Activated naive CD4-positive, alpha-beta T cell treated with anti-CD3 and anti-CD28 coated beads, Interleukin-2, amount 50 U/mL, for 24 hours (primary cell): ENCODE measurements around the gene IGFBP7.

ENCODE experiments used
- H3K27ac Mint-ChIP-seq: one replicate; pipeline ENCODE4 v1.8.0; 2021; ENCODE audit warnings: mild to moderate bottlenecking, mixed read lengths
- H3K27me3 Mint-ChIP-seq: one replicate; pipeline ENCODE4 v1.8.0; 2021; ENCODE audit warnings: mixed read lengths
- H3K36me3 Mint-ChIP-seq: one replicate; pipeline ENCODE4 v1.8.0; 2021; ENCODE audit warnings: mixed read lengths
- H3K4me1 Mint-ChIP-seq: one replicate; pipeline ENCODE4 v1.8.0; 2021; ENCODE audit warnings: mixed read lengths
- H3K4me3 Mint-ChIP-seq: one replicate; pipeline ENCODE4 v1.8.0; 2021; ENCODE audit warnings: mild to moderate bottlenecking, mixed read lengths
- H3K9me3 Mint-ChIP-seq: one replicate; pipeline ENCODE4 v1.8.0; 2021; ENCODE audit warnings: mixed read lengths

IGFBP7 gene

DNA sequence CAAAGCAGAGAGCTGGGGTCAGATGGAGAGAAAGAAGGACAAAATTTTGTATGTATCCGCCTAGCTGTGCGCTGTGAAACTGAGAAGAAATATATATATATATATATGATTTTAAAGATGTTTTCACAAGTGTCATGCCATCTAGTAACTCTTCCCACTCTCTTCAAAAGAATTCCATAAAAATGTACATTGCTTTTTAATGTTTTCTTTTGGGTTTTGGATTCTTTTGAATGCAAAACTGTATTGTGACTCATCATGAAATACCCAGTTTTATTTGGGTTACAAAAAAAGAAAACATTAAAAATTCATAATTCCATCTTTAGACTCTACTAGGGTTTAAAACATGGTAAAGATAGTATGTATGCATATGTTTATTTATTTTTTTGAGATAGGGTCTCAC lies 34.3 kb upstream of the IGFBP7 start:
- peaks cover 14% of the 10 kb centered on the region for H3K27me3 Mint-ChIP-seq
- no peaks in the 10 kb centered on the region for H3K36me3 Mint-ChIP-seq
- H3K27ac Mint-ChIP-seq = no peak overlapping the region
- no peaks in the 10 kb centered on the region for H3K9me3 Mint-ChIP-seq
- no peaks in the 10 kb centered on the region for H3K4me1 Mint-ChIP-seq
- no peak overlapping the region for H3K4me3 Mint-ChIP-seq

DNA sequence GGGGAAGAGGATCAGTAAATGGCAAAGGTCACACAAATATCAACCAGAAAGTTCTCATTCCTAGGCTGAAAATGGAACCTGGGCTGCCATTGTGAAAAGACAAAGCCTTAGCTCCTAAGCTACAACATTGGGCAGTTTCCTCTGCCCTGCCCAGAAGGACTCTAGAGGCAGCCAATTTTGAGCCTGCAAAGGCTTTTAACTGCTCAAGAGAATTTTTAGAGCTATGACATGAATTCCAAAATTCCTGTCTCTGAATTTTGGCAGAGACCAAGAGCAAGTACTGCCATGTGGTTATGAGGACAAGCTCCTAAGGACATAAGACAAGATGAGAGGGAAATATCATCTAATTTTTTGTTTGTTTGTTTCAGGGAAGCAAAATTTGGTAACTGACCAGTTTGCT lies 29.6 kb upstream of the IGFBP7 start:
- Mint-ChIP-seq H3K9me3 (no peaks in the 10 kb centered on the region), H3K4me3 (no peak overlapping the region), H3K4me1 (no peaks in the 10 kb centered on the region), H3K36me3 (no peaks in the 10 kb centered on the region), H3K27me3 (peaks cover 10% of the 10 kb centered on the region), H3K27ac (no peak overlapping the region)

GRCh38 chr4:57137261-57137660 lies 27.1 kb upstream of the IGFBP7 start:
- no peak overlapping the region for H3K4me3 Mint-ChIP-seq
- H3K27me3 Mint-ChIP-seq = peaks cover 6% of the 10 kb centered on the region
- H3K4me1 Mint-ChIP-seq = no peaks in the 10 kb centered on the region
- H3K27ac Mint-ChIP-seq = no peak overlapping the region
- no peaks in the 10 kb centered on the region for H3K9me3 Mint-ChIP-seq
- no peaks in the 10 kb centered on the region for H3K36me3 Mint-ChIP-seq

- Mint-ChIP-seq H3K36me3 (no peaks in the 10 kb centered on the region), H3K9me3 (no peaks in the 10 kb centered on the region), H3K4me3 (no peak overlapping the region), H3K27me3 (peaks cover 6% of the 10 kb centered on the region), H3K4me1 (no peaks in the 10 kb centered on the region), H3K27ac (no peak overlapping the region)
Measured at GRCh38 chr4:57136281-57136680, 26.1 kb upstream of the IGFBP7 start.

DNA sequence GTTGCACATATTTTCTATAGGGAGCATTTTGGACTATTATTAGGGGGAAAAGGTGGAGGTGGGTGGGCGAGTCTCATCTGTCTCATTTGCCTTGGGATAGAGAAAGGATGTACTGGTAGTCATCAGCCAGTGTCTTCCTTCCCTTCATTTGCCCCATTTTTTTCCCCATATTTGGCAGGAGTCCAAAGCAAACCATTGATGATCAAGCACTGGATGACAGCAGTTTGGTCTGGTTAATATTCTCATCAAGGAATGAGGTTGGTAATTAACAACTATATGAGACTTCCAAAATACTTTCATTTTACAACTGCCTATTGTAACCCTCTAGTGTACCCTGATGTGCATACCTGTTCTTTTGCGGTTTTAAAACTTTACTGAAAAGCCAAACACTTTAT lies 22.6 kb upstream of the IGFBP7 start:
- Mint-ChIP-seq H3K9me3 (no peaks in the 10 kb centered on the region), H3K4me3 (no peak overlapping the region), H3K27me3 (peaks cover 7% of the 10 kb centered on the region), H3K27ac (no peak overlapping the region), H3K36me3 (no peaks in the 10 kb centered on the region), H3K4me1 (no peaks in the 10 kb centered on the region)

DNA sequence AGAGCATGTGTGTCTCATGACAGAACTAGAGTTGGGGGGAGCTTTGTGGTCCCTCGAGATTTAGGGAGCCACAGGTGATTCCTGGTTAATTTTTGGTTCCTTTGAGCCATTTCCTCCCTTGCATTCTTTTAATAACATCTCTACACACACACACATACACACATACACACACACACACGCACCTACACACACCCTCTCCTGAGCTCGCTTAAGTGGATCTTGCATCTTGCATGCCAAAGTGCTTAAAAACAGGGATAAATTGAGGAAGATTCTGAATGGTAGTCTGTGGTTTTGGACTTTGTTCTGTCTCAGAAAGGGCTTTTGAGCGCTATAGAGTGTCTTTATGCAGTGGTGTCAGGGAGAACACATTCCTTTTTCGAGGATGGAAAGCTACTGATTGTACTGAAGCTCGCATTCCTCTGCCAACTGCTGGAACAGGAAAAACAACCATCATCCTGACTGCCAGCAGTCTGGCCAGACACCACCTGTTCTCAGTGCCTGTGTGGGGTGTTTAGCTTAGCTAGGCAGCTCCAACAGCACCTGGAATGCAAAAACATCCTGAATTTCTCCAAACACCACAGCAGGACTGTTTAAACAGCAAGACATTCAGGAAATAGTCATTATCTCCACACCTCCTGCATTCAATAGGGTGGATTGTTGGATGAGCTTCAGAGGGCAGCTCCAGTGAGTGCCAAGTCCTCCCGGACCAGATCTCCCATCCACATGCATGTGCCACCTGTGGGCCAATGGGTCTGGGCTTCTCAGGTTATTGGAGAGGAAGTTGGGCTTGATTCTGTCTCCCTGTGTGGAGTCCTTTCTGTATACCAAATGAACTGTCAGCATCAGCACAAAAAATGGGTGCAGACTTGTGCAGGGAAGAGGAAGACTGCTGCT lies 21.9 kb upstream of the IGFBP7 start:
- Mint-ChIP-seq H3K4me1 (no peaks in the 10 kb centered on the region), H3K36me3 (no peaks in the 10 kb centered on the region), H3K9me3 (peaks cover 2% of the 10 kb centered on the region), H3K4me3 (no peak overlapping the region), H3K27ac (no peak overlapping the region), H3K27me3 (peaks cover 7% of the 10 kb centered on the region)

- Mint-ChIP-seq H3K36me3 (no peaks in the 10 kb centered on the region), H3K4me1 (no peaks in the 10 kb centered on the region), H3K9me3 (peaks cover 13% of the 10 kb centered on the region)
Measured at GRCh38 chr4:57129477-57129876, 19.3 kb upstream of the IGFBP7 start.

GRCh38 chr4:57127361-57127760 lies 17.2 kb upstream of the IGFBP7 start:
- H3K9me3 Mint-ChIP-seq = peaks cover 17% of the 10 kb centered on the region
- no peak overlapping the region for H3K4me3 Mint-ChIP-seq
- peaks cover 17% of the 10 kb centered on the region for H3K27me3 Mint-ChIP-seq
- no peaks in the 10 kb centered on the region for H3K36me3 Mint-ChIP-seq
- H3K27ac Mint-ChIP-seq = no peak overlapping the region
- H3K4me1 Mint-ChIP-seq = no peaks in the 10 kb centered on the region

More at GRCh38 chr4:57129477-57129876, 19.3 kb upstream of the IGFBP7 start:
- Mint-ChIP-seq H3K27ac (no peak overlapping the region), H3K27me3 (peaks cover 12% of the 10 kb centered on the region), H3K4me3 (no peak overlapping the region)

DNA sequence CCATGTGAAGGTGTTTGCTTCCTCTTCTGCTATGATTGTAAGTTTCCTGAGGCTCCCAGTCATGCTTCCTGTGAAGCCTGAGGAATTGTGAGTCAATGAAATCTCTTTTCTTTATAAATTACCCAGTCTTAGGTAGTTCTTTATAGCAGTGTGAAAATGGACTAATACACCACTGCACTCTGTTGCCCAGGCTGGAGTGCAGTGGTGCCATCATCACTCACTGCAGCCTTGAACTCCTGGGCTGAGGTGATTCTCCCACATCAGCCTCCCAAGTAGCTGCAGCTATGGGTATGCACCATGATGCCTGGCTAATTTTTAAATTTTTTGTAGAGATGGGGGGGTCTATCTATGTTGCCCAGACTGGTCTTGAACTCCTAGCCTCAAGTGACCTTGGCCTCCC lies 15.8 kb upstream of the IGFBP7 start:
- peaks cover 20% of the 10 kb centered on the region for H3K27me3 Mint-ChIP-seq
- H3K36me3 Mint-ChIP-seq = no peaks in the 10 kb centered on the region
- no peak overlapping the region for H3K4me3 Mint-ChIP-seq
- no peak overlapping the region for H3K27ac Mint-ChIP-seq
- H3K9me3 Mint-ChIP-seq = peaks cover 17% of the 10 kb centered on the region
- no peaks in the 10 kb centered on the region for H3K4me1 Mint-ChIP-seq

DNA sequence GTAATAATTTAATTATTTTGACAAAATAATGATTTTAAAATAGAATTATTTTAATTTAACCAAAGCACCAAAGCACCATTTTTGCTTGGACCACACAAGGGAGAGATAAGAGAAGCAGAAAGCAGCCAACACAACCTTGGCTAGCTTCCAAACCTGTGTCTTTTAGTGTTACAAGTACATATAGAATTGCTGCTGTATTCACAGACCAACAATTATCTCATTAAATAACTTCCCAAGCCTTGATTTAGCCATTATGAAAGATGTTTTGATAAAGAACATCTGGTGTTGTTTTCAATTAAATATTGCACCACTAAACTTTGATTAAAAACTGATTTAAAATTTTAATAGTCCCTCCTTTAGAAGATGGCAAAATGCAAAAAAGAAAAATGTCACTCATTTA lies 14.0 kb upstream of the IGFBP7 start:
- Mint-ChIP-seq H3K27me3 (peaks cover 21% of the 10 kb centered on the region), H3K4me1 (no peaks in the 10 kb centered on the region), H3K27ac (no peak overlapping the region), H3K36me3 (no peaks in the 10 kb centered on the region), H3K4me3 (no peak overlapping the region), H3K9me3 (peaks cover 17% of the 10 kb centered on the region)

- H3K4me1 Mint-ChIP-seq = no peaks in the 10 kb centered on the region
- H3K36me3 Mint-ChIP-seq = no peaks in the 10 kb centered on the region
- peaks cover 17% of the 10 kb centered on the region for H3K9me3 Mint-ChIP-seq
- H3K27ac Mint-ChIP-seq = no peak overlapping the region
- H3K4me3 Mint-ChIP-seq = no peak overlapping the region
- H3K27me3 Mint-ChIP-seq = peaks cover 21% of the 10 kb centered on the region
Measured at GRCh38 chr4:57122959-57123358, 12.8 kb upstream of the IGFBP7 start.

DNA sequence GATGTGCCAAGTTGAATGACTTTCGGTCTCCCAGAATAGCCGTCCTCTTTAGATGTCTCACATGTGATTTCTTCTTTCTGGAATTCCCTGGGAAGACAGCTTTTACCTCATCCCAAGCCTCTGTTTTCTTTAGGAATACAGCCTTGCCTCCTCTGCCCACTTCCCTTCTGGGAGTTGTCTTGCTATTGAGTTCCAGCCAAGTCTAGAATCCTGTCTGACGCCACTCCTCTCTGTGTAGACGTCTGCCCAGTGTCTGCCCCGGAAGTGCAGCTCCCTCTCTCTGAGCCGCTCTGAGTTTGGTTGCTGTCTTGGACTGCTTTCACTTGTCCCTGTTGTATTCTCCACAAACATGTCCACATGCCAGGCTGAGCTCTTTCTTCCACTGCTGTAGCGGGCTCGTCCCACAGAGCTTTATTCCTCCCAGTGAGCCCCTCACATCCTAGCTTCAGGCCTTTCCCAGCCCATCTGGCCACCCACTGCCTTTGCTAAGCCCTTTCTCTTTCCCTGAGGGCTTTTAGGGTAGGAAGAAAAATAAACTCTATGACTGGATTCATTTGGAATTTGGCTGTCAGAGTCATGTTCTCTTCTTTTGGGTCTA lies 9.0 kb upstream of the IGFBP7 start:
- Mint-ChIP-seq H3K27ac (no peak overlapping the region), H3K27me3 (peaks cover 24% of the 10 kb centered on the region), H3K9me3 (peaks cover 4% of the 10 kb centered on the region), H3K36me3 (no peaks in the 10 kb centered on the region), H3K4me3 (no peak overlapping the region), H3K4me1 (no peaks in the 10 kb centered on the region)

- Mint-ChIP-seq H3K36me3 (no peaks in the 10 kb centered on the region), H3K4me1 (no peaks in the 10 kb centered on the region), H3K9me3 (no peaks in the 10 kb centered on the region), H3K4me3 (no peak overlapping the region), H3K27me3 (peaks cover 25% of the 10 kb centered on the region), H3K27ac (no peak overlapping the region)
Measured at GRCh38 chr4:57117491-57117890, 7.3 kb upstream of the IGFBP7 start.

- Mint-ChIP-seq H3K4me1 (peaks cover 2% of the 10 kb centered on the region), H3K9me3 (no peaks in the 10 kb centered on the region), H3K27me3 (peaks cover 25% of the 10 kb centered on the region), H3K36me3 (no peaks in the 10 kb centered on the region), H3K27ac (no peak overlapping the region), H3K4me3 (no peak overlapping the region)
Measured at GRCh38 chr4:57116245-57116644, 6.1 kb upstream of the IGFBP7 start.

- H3K27ac Mint-ChIP-seq = no peak overlapping the region
- H3K9me3 Mint-ChIP-seq = no peaks in the 10 kb centered on the region
- peaks cover 32% of the 10 kb centered on the region for H3K27me3 Mint-ChIP-seq
- peaks cover 10% of the 10 kb centered on the region for H3K4me1 Mint-ChIP-seq
- no peak overlapping the region for H3K4me3 Mint-ChIP-seq
- no peaks in the 10 kb centered on the region for H3K36me3 Mint-ChIP-seq
Measured at GRCh38 chr4:57114973-57115372, 4.8 kb upstream of the IGFBP7 start.

GRCh38 chr4:57113870-57114269 lies 3.7 kb upstream of the IGFBP7 start:
- Mint-ChIP-seq H3K27me3 (peaks cover 33% of the 10 kb centered on the region), H3K36me3 (no peaks in the 10 kb centered on the region), H3K4me3 (no peak overlapping the region)

More at GRCh38 chr4:57113870-57114269, 3.7 kb upstream of the IGFBP7 start:
- Mint-ChIP-seq H3K27ac (no peak overlapping the region), H3K4me1 (peaks cover 10% of the 10 kb centered on the region), H3K9me3 (no peaks in the 10 kb centered on the region)
